ENCODE results near the gene PHF24.

DNA sequence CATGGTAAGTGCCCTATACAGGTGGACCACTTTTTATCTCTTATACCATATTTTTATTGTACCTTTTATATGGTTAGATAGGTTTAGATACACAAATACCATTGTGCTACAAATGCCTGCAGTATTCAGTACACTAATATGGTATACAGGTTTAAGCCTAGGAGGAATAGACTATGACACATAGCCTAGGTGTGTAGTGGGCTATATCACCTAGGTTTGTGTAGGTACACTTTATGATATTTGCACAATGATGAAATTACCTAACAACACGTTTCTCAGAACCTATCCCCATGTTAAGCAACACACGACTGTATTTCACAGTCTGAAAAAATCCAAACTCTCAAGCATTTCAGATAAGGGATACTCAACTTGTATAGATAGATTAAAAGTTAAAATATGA lies 9.6 kb upstream of the PHF24 start:
- TF ChIP-seq, protein P1, sequence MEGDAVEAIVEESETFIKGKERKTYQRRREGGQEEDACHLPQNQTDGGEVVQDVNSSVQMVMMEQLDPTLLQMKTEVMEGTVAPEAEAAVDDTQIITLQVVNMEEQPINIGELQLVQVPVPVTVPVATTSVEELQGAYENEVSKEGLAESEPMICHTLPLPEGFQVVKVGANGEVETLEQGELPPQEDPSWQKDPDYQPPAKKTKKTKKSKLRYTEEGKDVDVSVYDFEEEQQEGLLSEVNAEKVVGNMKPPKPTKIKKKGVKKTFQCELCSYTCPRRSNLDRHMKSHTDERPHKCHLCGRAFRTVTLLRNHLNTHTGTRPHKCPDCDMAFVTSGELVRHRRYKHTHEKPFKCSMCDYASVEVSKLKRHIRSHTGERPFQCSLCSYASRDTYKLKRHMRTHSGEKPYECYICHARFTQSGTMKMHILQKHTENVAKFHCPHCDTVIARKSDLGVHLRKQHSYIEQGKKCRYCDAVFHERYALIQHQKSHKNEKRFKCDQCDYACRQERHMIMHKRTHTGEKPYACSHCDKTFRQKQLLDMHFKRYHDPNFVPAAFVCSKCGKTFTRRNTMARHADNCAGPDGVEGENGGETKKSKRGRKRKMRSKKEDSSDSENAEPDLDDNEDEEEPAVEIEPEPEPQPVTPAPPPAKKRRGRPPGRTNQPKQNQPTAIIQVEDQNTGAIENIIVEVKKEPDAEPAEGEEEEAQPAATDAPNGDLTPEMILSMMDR (IDR thresholded peaks at IDR 0.05), result no peak
- TF ChIP-seq EP300 (IDR thresholded peaks at IDR 0.05) (no peak), POLR2A (IDR thresholded peaks at IDR 0.05) (no peak)
